GM19452 (cell line): ENCODE measurements around the gene HIC1.

Source experiments
- ATAC-seq: cut with Tn5 transposase; IDR thresholded peaks from one replicate; pipeline ENCODE4 v1.9.1; 2021; ENCODE audit not compliant: unreplicated experiment

Gene HIC1

GRCh38 chr17:2044263-2044894 lies 10.5 kb upstream of the HIC1 start:
- ATAC-seq: no peak

DNA sequence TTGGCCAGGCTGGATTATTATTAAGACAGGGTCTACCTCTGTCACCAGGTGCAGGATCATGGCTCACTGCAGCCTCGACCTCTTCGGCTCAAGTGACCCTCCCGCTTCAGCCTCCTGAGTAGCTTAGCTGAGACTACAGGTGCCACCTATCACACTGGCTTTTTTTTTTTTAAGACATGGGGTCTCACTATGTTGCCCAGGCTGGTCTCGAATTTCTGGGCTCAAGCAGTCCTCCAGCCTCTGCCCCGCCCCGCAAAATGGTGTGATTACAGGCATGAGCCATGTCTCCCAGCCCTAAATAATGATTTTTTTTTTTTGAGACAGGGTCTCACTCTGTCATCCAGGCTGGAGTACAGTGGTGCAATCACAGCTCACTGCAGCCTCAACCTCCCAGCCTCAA lies 7.3 kb upstream of the HIC1 start:
- no peak for ATAC-seq

- no peak for ATAC-seq
Measured at GRCh38 chr17:2048805-2049204, 6.1 kb upstream of the HIC1 start.

DNA sequence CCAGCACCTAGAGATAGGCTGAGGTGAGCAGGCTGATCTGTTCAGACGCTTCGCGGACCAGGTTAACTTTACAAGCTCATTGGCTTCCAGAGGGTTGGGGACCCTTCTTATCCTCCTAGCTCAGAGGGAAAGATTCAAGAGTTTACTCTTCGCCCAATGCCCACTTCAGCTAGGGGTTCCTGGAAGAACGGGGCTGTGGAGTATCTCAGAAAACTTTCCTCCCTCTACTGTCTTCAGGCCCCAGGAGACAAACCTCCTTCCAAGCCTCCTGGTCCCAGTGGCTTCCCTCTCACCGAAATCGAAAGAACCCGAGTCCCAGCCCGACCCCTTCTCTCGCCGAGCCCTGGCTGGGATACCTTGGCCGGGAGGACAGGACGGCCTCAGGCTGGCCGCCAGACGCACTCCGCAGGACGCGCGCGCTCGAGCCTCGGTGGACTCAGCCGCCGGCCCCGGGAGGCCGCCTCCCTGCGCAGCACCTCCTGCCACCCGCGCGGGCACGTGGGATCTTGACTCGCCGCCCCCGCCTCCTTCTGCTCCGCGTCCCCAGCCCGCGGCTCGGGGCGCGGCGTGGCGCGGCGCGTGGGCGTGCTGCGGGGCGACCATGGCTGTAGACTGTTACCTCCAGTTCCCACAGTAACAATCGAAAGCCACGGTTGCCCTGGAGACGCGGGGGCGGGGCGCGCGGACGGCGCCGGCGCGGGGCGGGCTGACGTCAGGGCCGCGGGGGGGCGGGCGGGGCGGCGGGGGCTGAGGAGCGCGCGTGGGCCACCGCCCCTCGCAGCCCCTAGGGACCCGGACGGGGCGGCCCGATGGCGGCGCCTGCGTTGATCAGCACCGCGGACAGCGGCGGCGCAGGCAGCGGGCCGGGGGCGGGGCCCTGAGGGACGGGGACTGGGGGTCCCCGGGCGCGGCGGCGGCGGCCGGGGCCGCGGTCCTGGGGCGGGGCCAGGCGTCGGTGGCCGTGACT lies 5.3 kb upstream of the HIC1 start:
- ATAC-seq: peak; percentile 49

GRCh38 chr17:2050300-2051060 lies 4.4 kb upstream of the HIC1 start:
- peak; percentile 8 for ATAC-seq

GRCh38 chr17:2051061-2051932 lies 3.6 kb upstream of the HIC1 start:
- no peak for ATAC-seq

DNA sequence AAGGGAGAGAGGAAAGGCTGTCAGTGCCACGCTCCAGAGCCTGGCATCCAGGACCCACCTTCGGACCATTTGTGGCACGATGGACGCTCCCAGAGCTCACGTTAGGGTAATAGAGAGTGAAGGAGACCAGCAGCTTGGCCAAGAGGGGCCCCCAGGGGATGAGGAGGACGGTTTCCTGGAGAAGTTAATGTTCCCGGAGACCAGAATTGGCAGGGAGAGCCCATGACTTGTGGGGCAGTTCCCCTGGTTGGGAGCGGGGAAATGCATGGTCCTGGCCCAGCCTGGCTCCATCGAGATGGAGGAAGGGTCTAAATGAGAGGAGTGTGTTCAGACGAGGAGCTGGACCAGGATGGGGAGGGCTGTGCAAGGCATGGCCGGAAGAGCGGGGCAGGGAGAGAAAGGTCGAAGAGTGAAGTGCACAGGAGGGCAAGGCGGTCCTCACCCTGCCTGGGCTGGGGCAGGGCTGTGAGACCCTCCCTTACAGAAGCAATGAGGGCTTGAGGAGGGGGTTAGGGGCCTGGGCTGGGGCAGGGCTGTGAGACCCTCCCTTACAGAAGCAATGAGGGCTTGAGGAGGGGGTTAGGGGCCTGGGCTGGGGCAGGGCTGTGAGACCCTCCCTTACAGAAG lies 2.9 kb upstream of the HIC1 start:
- no peak for ATAC-seq

- ATAC-seq: no peak
Measured at GRCh38 chr17:2053380-2054261, 1.3 kb upstream of the HIC1 start.

GRCh38 chr17:2054262-2054511 lies 716 bp upstream of the HIC1 start:
- no peak for ATAC-seq

GRCh38 chr17:2055292-2056205 lies 646 bp downstream of the HIC1 start:
- peak; percentile 15 for ATAC-seq

- ATAC-seq: no peak
Measured at GRCh38 chr17:2056206-2057174, 1.6 kb downstream of the HIC1 start.

DNA sequence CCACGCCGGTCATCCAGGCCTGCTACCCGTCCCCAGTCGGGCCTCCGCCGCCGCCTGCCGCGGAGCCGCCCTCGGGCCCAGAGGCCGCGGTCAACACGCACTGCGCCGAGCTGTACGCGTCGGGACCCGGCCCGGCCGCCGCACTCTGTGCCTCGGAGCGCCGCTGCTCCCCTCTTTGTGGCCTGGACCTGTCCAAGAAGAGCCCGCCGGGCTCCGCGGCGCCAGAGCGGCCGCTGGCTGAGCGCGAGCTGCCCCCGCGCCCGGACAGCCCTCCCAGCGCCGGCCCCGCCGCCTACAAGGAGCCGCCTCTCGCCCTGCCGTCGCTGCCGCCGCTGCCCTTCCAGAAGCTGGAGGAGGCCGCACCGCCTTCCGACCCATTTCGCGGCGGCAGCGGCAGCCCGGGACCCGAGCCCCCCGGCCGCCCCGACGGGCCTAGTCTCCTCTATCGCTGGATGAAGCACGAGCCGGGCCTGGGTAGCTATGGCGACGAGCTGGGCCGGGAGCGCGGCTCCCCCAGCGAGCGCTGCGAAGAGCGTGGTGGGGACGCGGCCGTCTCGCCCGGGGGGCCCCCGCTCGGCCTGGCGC lies 2.4 kb downstream of the HIC1 start:
- ATAC-seq: no peak

DNA sequence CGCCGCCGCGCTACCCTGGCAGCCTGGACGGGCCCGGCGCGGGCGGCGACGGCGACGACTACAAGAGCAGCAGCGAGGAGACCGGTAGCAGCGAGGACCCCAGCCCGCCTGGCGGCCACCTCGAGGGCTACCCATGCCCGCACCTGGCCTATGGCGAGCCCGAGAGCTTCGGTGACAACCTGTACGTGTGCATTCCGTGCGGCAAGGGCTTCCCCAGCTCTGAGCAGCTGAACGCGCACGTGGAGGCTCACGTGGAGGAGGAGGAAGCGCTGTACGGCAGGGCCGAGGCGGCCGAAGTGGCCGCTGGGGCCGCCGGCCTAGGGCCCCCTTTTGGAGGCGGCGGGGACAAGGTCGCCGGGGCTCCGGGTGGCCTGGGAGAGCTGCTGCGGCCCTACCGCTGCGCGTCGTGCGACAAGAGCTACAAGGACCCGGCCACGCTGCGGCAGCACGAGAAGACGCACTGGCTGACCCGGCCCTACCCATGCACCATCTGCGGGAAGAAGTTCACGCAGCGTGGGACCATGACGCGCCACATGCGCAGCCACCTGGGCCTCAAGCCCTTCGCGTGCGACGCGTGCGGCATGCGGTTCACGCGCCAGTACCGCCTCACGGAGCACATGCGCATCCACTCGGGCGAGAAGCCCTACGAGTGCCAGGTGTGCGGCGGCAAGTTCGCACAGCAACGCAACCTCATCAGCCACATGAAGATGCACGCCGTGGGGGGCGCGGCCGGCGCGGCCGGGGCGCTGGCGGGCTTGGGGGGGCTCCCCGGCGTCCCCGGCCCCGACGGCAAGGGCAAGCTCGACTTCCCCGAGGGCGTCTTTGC lies 3.1 kb downstream of the HIC1 start:
- no peak for ATAC-seq

- ATAC-seq: no peak
Measured at GRCh38 chr17:2058586-2059546, 4.0 kb downstream of the HIC1 start.
